Measurements from ENCODE around the gene OLAH.

The OLAH gene

DNA sequence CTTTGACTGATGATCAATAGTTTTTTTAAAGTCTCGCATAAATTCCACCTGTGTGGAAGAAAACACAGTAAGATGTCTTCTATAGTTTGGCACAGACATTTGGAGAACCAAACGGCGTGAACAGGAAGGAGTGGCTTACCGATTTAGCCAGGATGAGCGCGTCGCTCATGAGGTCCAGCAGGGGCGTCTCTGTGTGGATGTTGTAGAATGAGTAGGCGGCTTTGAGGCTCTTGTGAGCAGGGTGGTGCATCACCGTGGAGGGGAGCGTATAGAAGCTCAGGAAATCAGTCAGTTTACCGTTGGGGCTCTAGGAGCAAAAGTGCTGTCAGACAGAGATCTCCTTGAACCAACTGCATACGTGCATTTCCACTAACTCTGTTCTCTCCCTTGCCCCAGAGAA lies 68.9 kb downstream of the OLAH start:
- TF ChIP-seq, protein P1, sequence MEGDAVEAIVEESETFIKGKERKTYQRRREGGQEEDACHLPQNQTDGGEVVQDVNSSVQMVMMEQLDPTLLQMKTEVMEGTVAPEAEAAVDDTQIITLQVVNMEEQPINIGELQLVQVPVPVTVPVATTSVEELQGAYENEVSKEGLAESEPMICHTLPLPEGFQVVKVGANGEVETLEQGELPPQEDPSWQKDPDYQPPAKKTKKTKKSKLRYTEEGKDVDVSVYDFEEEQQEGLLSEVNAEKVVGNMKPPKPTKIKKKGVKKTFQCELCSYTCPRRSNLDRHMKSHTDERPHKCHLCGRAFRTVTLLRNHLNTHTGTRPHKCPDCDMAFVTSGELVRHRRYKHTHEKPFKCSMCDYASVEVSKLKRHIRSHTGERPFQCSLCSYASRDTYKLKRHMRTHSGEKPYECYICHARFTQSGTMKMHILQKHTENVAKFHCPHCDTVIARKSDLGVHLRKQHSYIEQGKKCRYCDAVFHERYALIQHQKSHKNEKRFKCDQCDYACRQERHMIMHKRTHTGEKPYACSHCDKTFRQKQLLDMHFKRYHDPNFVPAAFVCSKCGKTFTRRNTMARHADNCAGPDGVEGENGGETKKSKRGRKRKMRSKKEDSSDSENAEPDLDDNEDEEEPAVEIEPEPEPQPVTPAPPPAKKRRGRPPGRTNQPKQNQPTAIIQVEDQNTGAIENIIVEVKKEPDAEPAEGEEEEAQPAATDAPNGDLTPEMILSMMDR (conservative IDR thresholded peaks at IDR 0.05; ENCODE audit: low read depth, low read length) = no peak
- DNase-seq (ENCODE audit: low read depth) = no peak
- no peak overlapping the region for H3K4me3 ChIP-seq (ENCODE audit: low read depth, low read length)

DNA sequence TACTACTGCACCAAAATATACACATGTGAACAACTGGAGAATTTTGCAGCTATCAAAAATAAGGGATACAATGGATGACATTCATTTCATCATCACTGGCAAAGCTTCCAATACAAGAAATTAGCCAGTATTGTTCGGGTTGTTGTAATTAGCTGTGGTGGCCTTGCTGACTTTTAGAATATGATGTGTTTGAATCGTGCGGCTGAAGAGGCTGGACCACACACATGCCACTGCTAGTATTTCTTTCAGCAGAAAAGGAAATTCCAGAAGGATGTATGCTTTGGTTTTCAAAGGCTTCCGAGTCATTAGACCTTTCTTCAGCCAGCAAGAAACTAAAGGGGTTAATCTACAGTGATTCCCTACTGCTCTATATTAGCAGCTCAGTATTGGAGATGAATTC lies 70.0 kb downstream of the OLAH start:
- DNase-seq (ENCODE audit: low read depth) = no peak
- TF ChIP-seq, protein P1 (conservative IDR thresholded peaks at IDR 0.05; ENCODE audit: low read depth, low read length) = no peak
- H3K4me3 ChIP-seq (ENCODE audit: low read depth, low read length) = no peak overlapping the region

DNA sequence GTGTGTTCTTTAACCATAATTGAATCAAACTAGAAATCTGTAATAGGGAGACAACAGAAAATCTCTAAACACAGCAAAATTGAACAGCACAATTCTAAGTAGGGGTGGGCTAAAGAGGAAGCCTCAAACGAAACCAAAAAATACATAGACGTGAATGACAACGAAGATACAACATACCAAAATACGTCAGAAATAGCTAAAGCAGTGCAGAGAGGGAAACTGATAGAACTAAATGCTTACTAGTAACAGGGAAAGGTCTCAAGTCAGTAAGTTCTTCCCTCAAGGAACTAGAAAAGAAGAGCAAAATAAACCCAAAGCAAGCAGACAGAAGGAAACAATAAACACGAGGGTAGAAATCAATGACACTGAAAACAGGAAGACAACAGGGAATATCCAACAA lies 72.5 kb downstream of the OLAH start:
- H3K4me3 ChIP-seq (ENCODE audit: low read depth, low read length) = no peak overlapping the region
- DNase-seq (ENCODE audit: low read depth) = no peak
- TF ChIP-seq, protein P1 (conservative IDR thresholded peaks at IDR 0.05; ENCODE audit: low read depth, low read length) = no peak

DNA sequence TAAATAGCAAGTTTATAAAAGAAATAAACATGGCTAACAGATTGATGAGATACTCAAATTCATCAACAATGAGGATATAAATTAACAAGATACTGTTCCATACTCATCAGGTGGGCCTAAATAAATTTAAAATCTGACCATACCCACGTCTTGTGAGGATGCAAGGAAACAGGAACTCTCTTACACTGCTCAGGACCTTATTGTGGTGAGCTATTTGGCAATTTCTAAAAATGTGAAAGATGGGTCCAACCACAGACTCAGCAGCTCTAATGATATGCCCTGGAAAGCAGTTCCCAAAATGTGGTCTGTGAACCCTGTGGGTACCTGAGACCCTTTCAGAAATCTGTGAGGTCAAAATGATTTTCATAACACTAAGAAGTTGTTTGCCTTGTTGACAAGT lies 74.9 kb downstream of the OLAH start:
- H3K4me3 ChIP-seq (ENCODE audit: low read depth, low read length) = no peak overlapping the region
- TF ChIP-seq, protein P1 (conservative IDR thresholded peaks at IDR 0.05; ENCODE audit: low read depth, low read length) = no peak
- DNase-seq (ENCODE audit: low read depth) = no peak

DNA sequence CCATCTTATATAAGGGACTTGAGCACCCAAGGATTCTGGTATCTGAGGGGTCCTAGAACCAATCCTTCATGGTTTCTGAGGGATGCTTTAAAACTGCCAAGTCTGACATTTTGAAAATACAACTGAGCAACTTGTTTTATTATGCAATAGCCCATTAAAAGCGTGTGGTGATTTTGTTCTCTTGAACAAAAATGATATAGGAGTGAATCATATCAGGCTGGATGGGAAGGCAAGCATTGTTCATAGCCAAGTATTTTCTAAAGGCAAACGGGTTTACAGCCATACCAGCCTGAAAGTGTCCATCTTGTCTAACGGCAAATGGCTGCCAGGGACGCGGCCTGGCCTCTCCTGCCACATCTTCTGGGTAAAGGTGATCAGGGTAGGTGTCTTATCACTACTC lies 76.8 kb downstream of the OLAH start:
- DNase-seq (ENCODE audit: low read depth) = peak; percentile 73
- no peak overlapping the region for H3K4me3 ChIP-seq (ENCODE audit: low read depth, low read length)
- TF ChIP-seq, protein P1 (conservative IDR thresholded peaks at IDR 0.05; ENCODE audit: low read depth, low read length) = no peak

DNA sequence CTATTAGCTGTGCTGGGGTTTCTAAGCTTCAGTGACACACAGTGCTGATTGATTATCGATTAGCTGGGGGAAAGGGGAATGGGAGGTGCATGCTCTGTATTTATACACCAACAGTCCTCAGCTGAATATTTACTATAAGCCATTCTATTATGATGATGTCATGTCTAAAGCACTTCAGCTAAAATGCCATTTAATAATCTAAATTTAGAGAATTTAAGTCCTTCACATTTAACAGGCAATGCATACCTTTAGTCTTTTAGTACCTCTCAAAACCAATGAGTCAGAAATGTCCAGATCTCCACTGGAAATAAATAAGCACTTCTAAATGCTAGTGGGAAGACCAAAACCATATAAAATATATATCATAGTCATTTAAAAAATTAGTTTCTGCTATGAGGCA lies 78.0 kb downstream of the OLAH start:
- no peak overlapping the region for H3K4me3 ChIP-seq (ENCODE audit: low read depth, low read length)
- TF ChIP-seq, protein P1 (conservative IDR thresholded peaks at IDR 0.05; ENCODE audit: low read depth, low read length) = no peak
- DNase-seq (ENCODE audit: low read depth) = peak; percentile 33

DNA sequence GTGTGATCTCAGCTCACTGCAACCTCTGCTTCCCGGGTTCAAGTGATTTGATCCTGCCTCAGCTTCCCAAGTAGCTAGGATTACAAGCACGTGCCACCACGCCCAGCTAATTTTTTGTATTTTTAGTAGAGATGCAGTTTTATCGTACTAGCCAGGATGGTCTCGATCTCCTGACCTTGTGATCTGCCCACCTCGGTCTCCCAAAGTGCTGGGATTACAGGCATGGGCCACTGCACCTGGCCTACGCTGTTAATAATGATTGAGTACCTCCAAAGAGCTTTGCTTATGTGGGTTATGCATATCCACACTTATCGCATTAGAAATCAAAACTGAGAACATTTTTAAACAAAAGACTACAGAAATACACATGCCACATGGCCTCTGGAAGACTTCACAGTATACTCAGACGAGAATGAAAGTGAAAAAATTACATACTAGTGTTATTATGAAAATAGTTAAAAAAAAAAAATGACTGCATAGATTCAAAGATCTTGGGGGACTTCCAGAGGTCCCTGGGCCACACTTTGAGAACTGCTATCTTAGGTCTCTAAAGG lies 78.8 kb downstream of the OLAH start:
- DNase-seq (ENCODE audit: low read depth) = peak; percentile 26
- TF ChIP-seq, protein P1 (conservative IDR thresholded peaks at IDR 0.05; ENCODE audit: low read depth, low read length) = no peak
- H3K4me3 ChIP-seq (ENCODE audit: low read depth, low read length) = no peak overlapping the region

Measured in choroid plexus epithelial cell (primary cell).